Caco-2 (cell line): Measurements from ENCODE around the gene TARP.

Experiments
- BruUV-seq: library from RNA; stranded (reverse); fragments of 400-500 nt; replicated peaks from 2 replicates; lab custom pipeline; 2021; lab: Mats Ljungman, UMichigan
- CTCF ChIA-PET: fragments of 300-600 bp; sonication (Branson Sonifier 250); formaldehyde crosslinking; loops from one replicate; lab custom pipeline; 2022; ENCODE audit warnings: antibody characterized with exemption; lab: Charles Lee
- POLR2A ChIA-PET: fragments of 300-600 bp; sonication (Branson Sonifier 250); formaldehyde crosslinking; loops from one replicate; lab custom pipeline; 2022; ENCODE audit warnings: antibody characterized with exemption; lab: Charles Lee
- DNase-seq, 2 experiments: peaks; one replicate each; pipeline versions ENCODE4 v3.0.0 to v3.0.0-alpha.2; 2020 to 2022
- H3K27me3 ChIP-seq: replicated peaks from 2 replicates; pipeline ENCODE4 v1.6.0; 2011; ENCODE audit warnings: low read length; ENCODE audit not compliant: control insufficient read depth, insufficient read depth
- H3K36me3 ChIP-seq: 2 replicates; pipeline ENCODE4 v1.5.1; 2011; ENCODE audit warnings: low read length; ENCODE audit not compliant: control insufficient read depth, insufficient read depth
- H3K4me1 ChIP-seq: fragments of 250-450 bp; sonication (Bioruptor Pico); 2 replicates; pipeline ENCODE4 v1.5.1; 2020; ENCODE audit warnings: mild to moderate bottlenecking
- H3K4me3 ChIP-seq: 2 replicates; pipeline ENCODE4 v1.5.1; 2011; ENCODE audit warnings: low read depth, mild to moderate bottlenecking, control low read depth, low read length
- H3K9me3 ChIP-seq: fragments of 250-450 bp; sonication (Bioruptor Pico); 2 replicates; pipeline ENCODE4 v1.5.1; 2020; ENCODE audit warnings: mild to moderate bottlenecking, moderate library complexity
- H3K27ac Mint-ChIP-seq: one replicate; pipeline ENCODE4 v1.8.0; 2022; ENCODE audit warnings: mixed read lengths; ENCODE audit not compliant: unreplicated experiment
- H3K27me3 Mint-ChIP-seq: one replicate; pipeline ENCODE4 v1.8.0; 2022; ENCODE audit warnings: mixed read lengths; ENCODE audit not compliant: insufficient read depth, unreplicated experiment
- H3K36me3 Mint-ChIP-seq: one replicate; pipeline ENCODE4 v1.8.0; 2022; ENCODE audit warnings: mild to moderate bottlenecking, mixed read lengths; ENCODE audit not compliant: insufficient read depth, unreplicated experiment
- H3K4me1 Mint-ChIP-seq: one replicate; pipeline ENCODE4 v1.8.0; 2022; ENCODE audit warnings: low read depth, mixed read lengths; ENCODE audit not compliant: unreplicated experiment
- H3K4me3 Mint-ChIP-seq: one replicate; pipeline ENCODE4 v1.8.0; 2022; ENCODE audit warnings: mild to moderate bottlenecking, moderate library complexity, mixed read lengths; ENCODE audit not compliant: unreplicated experiment
- H3K9me3 Mint-ChIP-seq: one replicate; pipeline ENCODE4 v1.8.0; 2022; ENCODE audit warnings: mixed read lengths; ENCODE audit not compliant: unreplicated experiment
- intact Hi-C: fragments of 100-400 bp; cut with micrococcal nuclease; formaldehyde crosslinking; loops from one replicate; pipeline ENCODE4 v1.10.0; 2022; ENCODE audit not compliant: unreplicated experiment
- TF ChIP-seq, protein P1 (sequence below), 2 experiments: fragments of 200-600 bp in 1 of 2; IDR thresholded peaks; 1 replicate in 1 of 2; 2 replicates in 1 of 2; pipeline versions ENCODE4 v1.5.1 to v1.8.0; 2011 to 2022; ENCODE audit warnings: antibody characterized with exemption in 1 of 2, control low read depth in 1 of 2, inconsistent platforms in 1 of 2, low read depth in 1 of 2, low read length in 1 of 2, mild to moderate bottlenecking in 1 of 2, moderate library complexity in 1 of 2; ENCODE audit not compliant: insufficient read depth in 1 of 2, severe bottlenecking in 1 of 2, unreplicated experiment in 1 of 2

Gene TARP

DNA sequence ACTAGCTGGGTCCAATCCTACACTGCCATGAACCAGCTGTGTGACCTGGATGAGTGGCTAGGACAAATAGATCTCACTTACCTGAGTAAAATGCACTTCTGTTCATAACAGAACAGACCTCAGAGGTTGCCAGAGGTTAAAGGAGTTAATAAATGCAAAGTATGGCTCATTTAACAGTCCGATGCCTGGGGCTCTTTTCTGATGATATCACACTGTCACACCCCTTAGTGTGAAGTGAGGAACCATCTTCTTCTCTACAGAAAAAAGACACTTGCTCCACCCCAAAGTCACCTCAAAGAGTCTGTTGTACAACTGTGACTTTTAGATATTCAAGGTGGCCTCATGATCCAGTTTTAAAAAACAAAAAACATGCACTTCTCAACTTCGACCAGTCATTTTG, 21.5 kb upstream of the TARP start:
- no peaks in the 10 kb centered on the region for H3K9me3 ChIP-seq
- TF ChIP-seq, protein P1, sequence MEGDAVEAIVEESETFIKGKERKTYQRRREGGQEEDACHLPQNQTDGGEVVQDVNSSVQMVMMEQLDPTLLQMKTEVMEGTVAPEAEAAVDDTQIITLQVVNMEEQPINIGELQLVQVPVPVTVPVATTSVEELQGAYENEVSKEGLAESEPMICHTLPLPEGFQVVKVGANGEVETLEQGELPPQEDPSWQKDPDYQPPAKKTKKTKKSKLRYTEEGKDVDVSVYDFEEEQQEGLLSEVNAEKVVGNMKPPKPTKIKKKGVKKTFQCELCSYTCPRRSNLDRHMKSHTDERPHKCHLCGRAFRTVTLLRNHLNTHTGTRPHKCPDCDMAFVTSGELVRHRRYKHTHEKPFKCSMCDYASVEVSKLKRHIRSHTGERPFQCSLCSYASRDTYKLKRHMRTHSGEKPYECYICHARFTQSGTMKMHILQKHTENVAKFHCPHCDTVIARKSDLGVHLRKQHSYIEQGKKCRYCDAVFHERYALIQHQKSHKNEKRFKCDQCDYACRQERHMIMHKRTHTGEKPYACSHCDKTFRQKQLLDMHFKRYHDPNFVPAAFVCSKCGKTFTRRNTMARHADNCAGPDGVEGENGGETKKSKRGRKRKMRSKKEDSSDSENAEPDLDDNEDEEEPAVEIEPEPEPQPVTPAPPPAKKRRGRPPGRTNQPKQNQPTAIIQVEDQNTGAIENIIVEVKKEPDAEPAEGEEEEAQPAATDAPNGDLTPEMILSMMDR (IDR thresholded peaks at IDR 0.05; ENCODE audit: insufficient read depth in 1 of 2, low read depth in 1 of 2, low read length in 1 of 2, severe bottlenecking in 1 of 2, unreplicated experiment in 1 of 2), result no peak
- no peaks in the 10 kb centered on the region for H3K4me1 ChIP-seq
- intact Hi-C loops, result no loop called here
- H3K4me3 Mint-ChIP-seq, result no peak overlapping the region
- H3K36me3 Mint-ChIP-seq, result no peaks in the 10 kb centered on the region
- no peaks in the 10 kb centered on the region for H3K36me3 ChIP-seq
- POLR2A ChIA-PET, result no interaction called here
- BruUV-seq, result no TSS peak
- H3K4me1 Mint-ChIP-seq, result no peaks in the 10 kb centered on the region
- DNase-seq, result no peak
- no peak overlapping the region for H3K27ac Mint-ChIP-seq
- H3K4me3 ChIP-seq, result no peak overlapping the region
- CTCF ChIA-PET, result no interaction called here
- no peaks in the 10 kb centered on the region for H3K27me3 ChIP-seq
- H3K9me3 Mint-ChIP-seq, result no peaks in the 10 kb centered on the region
- peaks cover 3% of the 10 kb centered on the region for H3K27me3 Mint-ChIP-seq

DNA sequence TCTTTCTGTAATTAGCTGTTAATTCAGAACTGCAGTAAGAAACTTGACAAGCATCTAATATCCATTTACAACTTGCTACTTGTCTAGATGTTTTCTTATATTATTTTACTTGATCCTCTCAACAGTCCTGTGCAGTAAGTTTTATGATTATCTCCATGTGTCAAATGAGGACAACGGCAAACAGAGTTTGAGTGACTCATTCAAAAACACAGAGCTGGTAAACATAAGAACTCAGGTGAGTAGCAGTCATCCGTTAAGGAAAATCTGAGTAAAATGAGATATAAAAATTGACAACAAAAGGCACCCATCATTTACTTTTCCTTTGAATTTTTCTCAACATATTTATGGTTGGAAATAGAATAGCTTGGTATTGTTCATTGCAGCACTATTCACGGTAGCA, 19.0 kb upstream of the TARP start:
- Mint-ChIP-seq H3K27me3 (peaks cover 10% of the 10 kb centered on the region), H3K27ac (no peak overlapping the region), H3K4me3 (no peak overlapping the region), H3K36me3 (no peaks in the 10 kb centered on the region), H3K9me3 (no peaks in the 10 kb centered on the region), H3K4me1 (no peaks in the 10 kb centered on the region)
- H3K27me3 ChIP-seq, result no peaks in the 10 kb centered on the region
- intact Hi-C loops, result no loop called here
- CTCF ChIA-PET, result no interaction called here
- H3K4me1 ChIP-seq, result no peaks in the 10 kb centered on the region
- DNase-seq, result no peak
- H3K9me3 ChIP-seq, result no peaks in the 10 kb centered on the region
- BruUV-seq, result no TSS peak
- no peaks in the 10 kb centered on the region for H3K36me3 ChIP-seq
- TF ChIP-seq, protein P1 (IDR thresholded peaks at IDR 0.05; ENCODE audit: insufficient read depth in 1 of 2, low read depth in 1 of 2, low read length in 1 of 2, severe bottlenecking in 1 of 2, unreplicated experiment in 1 of 2), result no peak
- POLR2A ChIA-PET, result no interaction called here
- no peak overlapping the region for H3K4me3 ChIP-seq

DNA sequence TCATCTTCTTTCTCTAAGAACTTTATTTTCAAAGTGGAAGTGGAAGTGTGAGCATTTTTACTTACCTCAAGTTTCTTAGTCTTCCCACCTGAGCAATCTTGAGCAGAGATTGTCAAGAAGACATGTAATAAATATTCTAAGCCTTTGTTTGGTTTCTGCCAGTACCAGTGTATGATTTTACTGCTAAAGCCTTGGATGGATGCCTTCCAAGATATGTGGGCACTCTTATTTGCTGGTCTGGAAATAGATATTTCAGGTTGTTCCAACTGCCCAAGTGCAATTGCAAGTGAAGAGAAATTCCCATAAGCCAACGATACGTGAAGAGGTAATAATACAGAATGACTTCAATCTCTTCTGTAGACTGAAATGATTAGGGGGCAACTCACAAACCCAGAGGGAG, 18.2 kb upstream of the TARP start:
- H3K4me1 ChIP-seq, result no peaks in the 10 kb centered on the region
- Mint-ChIP-seq H3K9me3 (no peaks in the 10 kb centered on the region), H3K27ac (no peak overlapping the region), H3K4me3 (no peak overlapping the region), H3K36me3 (no peaks in the 10 kb centered on the region), H3K27me3 (peaks cover 10% of the 10 kb centered on the region), H3K4me1 (no peaks in the 10 kb centered on the region)
- H3K27me3 ChIP-seq, result no peaks in the 10 kb centered on the region
- no peaks in the 10 kb centered on the region for H3K9me3 ChIP-seq
- ChIA-PET POLR2A (no interaction called here), CTCF (no interaction called here)
- no peaks in the 10 kb centered on the region for H3K36me3 ChIP-seq
- no TSS peak for BruUV-seq
- no peak overlapping the region for H3K4me3 ChIP-seq
- intact Hi-C loops, result no loop called here
- DNase-seq, result no peak
- TF ChIP-seq, protein P1 (IDR thresholded peaks at IDR 0.05; ENCODE audit: insufficient read depth in 1 of 2, low read depth in 1 of 2, low read length in 1 of 2, severe bottlenecking in 1 of 2, unreplicated experiment in 1 of 2), result no peak
